Measurements from ENCODE around the gene DOK3.
A peak's percentile ranks its signal among the peaks of the same experiment; 100 is the strongest.

DOK3 gene

DNA sequence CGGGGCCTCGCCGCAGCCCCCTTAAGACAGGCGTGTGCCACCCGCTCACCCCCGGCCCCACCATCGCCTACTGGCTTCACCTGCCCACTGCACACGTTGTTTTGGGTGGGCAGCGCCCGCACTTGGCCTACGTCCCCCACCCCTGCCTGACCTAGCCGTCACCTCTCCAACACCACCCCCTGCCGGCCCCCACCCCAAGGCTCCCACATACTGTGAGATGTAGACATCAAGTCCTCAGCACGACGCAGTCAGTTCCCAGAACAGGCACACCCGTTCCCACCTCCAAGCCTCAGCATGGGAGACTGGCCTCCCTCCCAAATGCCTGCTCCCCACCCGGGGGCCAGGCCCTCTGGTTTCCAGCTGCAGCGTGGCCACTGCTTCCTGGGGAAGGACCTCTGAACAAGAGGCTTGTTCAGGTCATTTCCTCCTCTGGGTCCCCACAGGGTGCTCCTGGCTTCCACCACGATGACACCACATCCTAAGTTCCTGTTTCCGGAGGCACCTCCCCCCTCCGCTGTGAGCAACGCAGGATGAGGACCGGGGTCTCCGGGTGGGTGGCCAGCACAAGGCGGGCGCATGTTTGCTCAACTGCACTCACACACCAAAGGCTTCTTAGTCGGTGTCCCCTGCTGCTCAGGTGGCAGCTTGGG lies 47.5 kb downstream of the DOK3 start:
- DNase-seq, result no peak

DNA sequence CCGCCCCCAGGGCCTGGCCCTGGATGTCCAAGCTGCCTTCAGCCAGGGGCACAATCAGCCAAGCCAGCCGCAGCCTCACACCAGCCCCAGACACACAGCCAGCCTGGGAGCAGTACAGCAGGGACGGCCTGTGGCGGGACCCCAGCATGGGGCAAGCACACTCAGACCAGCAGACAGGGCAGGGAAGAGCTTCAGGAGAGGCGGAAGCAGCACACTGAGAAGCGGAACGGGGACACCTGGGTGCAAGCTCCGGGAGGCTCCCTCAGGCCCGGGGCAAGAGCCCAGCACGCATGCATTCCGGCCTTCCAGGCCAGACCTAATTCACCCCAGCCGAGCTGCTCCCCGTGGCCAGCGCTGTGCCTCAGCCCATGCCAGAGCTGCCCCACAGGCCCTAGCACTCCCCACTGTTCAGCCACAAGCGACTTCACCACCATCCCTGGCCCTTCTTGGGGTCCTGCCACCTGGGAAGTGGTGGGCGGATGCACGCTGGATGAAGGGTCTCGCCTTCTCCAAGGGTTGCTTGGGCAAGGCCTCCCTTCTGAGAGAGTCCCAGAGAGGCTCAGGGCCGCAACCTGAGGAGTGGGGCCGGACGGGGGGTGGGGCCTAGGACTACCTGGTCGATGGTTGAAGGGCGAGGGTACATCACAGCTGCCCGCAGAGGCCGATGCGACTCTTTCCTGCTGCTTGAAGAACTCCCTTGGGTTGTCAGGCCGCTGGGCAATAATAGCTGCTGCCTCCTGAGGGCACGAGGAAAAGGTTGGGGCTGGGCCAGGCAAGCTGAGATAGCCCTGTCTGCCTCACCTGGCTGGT lies 49.6 kb downstream of the DOK3 start:
- no peak for DNase-seq

DNA sequence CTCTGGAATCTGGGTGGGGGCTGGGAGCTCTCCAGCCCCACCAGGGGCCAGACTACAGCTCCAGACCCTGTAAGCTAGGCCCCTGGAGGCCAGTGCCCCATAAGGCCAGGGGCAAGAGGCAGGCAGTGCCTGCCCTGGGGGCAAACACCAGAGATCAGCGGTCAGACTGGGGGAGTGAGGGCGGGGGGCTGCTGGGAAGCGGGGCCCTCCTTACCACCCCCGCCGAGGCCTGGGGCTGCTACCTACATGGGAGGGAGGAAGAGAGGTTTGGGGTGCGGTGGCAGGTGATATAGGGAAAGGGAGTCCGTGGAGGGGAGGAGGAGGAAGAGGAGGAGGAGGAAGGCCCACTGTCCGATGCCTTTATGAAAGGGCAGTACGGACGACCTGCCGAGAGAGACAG lies 50.3 kb downstream of the DOK3 start:
- DNase-seq, result no peak

DNA sequence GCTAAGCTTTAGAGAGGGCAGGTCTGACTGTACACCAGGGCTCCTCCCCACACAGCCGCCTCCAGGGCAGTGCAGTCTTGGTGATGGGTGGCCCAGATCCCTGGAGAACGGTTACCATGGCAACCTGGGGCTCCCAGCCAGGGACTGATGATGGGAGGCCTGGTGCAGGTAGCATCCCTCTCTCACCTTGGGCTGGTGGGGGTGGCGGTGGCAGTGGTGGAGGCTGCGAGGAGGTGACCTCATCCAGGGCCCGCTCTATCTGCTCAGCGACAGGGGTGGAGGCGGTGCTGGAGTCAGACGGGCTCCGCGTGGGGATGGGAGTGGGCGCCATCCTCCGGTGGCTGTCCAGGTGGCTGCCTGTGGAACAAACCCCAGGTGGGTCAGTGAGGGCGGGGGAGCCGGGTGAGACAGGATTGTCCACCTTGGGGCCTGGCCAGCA lies 50.7 kb downstream of the DOK3 start:
- DNase-seq, result no peak

GRCh38 chr5:177457852-177458681 lies 51.6 kb downstream of the DOK3 start:
- no peak for DNase-seq

DNA sequence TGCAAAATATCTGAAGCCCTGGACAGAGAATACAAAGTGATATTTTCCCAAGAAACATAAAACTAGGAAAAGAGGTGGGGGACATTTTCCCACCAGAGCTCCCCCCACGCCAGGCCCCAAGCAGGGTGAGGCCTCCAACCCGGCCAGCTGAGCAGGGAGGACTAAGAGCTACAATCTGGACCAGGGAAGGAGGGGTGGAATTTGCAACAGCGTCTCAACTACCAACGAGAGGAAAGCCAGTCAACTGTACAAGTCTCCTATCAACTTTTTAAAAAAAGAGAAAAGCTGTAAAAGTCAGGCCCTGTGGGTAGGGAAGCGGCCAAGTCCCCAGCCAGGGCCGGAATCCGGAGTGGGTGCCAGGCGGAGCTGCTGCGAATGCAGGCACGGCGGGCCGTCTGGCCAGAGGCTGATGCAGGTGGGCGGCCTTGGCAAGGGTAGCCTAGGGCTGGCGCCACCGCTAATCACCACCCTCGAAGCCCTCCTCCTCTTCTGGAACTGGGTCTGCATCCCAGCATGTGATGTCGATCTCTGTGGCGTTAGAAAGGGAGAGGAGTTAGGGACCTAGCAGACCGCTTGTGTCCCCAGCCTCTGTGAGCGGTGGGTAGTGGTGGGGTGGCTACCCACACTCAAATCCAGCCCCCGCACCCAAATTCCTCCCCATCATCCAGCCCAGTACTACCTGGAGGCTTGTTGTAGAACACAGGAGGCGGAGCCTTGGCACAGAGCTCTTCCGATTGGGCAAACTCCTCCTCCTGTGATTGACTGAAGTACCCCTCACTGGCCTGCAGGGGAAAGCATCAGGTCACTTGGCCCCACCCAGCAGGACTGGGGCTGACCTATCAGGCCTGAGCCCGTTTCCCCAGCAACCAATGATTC lies 52.4 kb downstream of the DOK3 start:
- peak; percentile 50 for DNase-seq

DNA sequence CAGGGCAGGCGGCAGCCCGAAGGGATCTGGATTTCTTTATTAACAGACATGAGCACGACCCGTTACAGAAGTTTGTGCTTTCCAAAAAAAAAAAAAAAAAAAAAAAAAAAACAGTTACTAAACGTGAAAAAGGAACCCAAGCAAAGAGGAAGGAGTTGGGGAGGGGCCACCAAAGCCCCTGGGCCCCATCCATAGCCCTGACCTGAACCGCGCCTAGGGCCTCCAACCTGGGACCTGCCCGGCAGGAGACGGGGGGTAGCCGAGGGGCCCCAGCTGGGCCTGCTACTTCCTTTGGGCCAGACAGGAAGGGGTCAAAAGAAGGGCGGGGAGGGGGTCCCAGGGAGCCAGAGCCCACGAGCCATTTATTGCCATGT lies 53.0 kb downstream of the DOK3 start:
- DNase-seq, result no peak

DNA sequence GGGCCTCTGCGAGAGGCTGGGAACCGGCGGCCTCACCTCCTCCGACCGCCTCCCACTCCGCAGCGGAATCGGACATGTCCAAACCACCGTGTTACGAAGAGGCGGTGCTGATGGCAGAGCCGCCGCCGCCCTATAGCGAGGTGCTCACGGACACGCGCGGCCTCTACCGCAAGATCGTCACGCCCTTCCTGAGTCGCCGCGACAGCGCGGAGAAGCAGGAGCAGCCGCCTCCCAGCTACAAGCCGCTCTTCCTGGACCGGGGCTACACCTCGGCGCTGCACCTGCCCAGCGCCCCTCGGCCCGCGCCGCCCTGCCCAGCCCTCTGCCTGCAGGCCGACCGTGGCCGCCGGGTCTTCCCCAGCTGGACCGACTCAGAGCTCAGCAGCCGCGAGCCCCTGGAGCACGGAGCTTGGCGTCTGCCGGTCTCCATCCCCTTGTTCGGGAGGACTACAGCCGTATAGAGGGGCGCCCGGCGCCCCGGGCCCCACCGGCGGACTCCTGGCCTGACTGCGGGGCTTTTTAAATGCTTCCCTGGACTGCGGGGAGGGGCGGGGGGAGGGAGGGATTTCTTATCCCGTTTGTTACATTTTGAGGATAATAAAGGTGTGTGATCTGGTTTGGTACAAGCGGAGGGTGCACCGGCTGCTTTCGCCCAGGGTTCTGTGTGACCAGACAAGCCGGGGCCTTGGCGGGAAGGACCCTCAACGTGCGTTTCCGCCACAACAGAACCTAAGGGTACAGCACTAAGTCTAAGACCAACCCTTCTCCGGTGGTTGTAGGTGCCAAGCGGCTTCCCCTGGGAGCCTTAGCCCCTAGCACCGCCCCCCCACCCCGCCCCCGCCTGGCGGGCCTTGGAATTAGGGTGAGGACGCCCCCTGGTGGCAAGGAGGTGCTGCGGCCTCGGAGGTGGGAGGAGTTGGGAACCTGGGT lies 53.7 kb downstream of the DOK3 start:
- peak; percentile 36 for DNase-seq

DNA sequence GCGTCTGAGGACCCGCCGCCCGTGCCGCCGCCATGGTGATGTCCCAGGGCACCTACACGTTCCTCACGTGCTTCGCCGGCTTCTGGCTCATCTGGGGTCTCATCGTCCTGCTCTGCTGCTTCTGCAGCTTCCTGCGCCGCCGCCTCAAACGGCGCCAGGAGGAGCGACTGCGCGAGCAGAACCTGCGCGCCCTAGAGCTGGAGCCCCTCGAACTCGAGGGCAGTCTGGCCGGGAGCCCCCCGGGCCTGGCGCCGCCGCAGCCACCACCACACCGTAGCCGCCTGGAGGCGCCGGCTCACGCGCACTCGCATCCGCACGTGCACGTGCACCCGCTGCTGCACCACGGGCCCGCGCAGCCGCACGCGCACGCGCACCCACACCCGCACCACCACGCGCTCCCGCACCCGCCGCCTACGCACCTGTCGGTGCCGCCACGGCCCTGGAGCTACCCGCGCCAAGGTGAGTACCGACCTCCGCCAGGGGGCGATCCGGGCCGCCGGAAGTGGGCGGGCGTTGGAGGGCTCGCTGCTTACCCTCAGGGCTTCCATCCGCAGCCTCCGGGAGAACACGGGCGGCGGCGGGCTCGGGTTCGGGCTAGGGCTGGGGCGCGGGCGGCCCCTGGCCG lies 54.5 kb downstream of the DOK3 start:
- no peak for DNase-seq

GRCh38 chr5:177454397-177455035 lies 55.1 kb downstream of the DOK3 start:
- no peak for DNase-seq

GRCh38 chr5:177453852-177454396 lies 55.7 kb downstream of the DOK3 start:
- DNase-seq, result no peak

GRCh38 chr5:177452688-177453638 lies 56.7 kb downstream of the DOK3 start:
- DNase-seq, result no peak

All from NCI-H187 treated with DMSO at 0.1 percent for 48 hours (cell line).